Stimulated activated naive CD8-positive, alpha-beta T cell treated with anti-CD3 and anti-CD28 coated beads, Interleukin-15, amount 100 ng/mL, for 72 hours (primary cell): Measurements from ENCODE around the gene TRMT10B.

Experiments used
- ATAC-seq: fragments of 150-1000 bp; cut with Tn5 transposase; 2 replicates; pipeline ENCODE4 v1.10.0; 2021; ENCODE audit warnings: mild to moderate bottlenecking, moderate library complexity
- DNase-seq, 2 donors: peaks; one replicate each; pipeline ENCODE4 v3.0.0; 2021 to 2022
- H3K27ac Mint-ChIP-seq, 2 donors: one replicate each; pipeline ENCODE4 v1.8.0; 2022; ENCODE audit warnings: mild to moderate bottlenecking in 2 of 2, mixed read lengths in 2 of 2, moderate library complexity in 2 of 2
- H3K27me3 Mint-ChIP-seq: one replicate; pipeline ENCODE4 v1.8.0; 2022; ENCODE audit warnings: mixed read lengths
- H3K4me1 Mint-ChIP-seq: one replicate; pipeline ENCODE4 v1.8.0; 2022; ENCODE audit warnings: mild to moderate bottlenecking, mixed read lengths
- H3K4me3 Mint-ChIP-seq, 2 donors: one replicate each; pipeline ENCODE4 v1.8.0; 2022; ENCODE audit warnings: mild to moderate bottlenecking in 2 of 2, mixed read lengths in 2 of 2, moderate library complexity in 1 of 2
- H3K9me3 Mint-ChIP-seq, 2 donors: one replicate each; pipeline ENCODE4 v1.8.0; 2022; ENCODE audit warnings: mixed read lengths in 2 of 2

Gene TRMT10B

GRCh38 chr9:37753489-37754190 is at the start of gene TRMT10B:
TSS of gene TRMT10B (plus strand) at chr9:37753805. CDS start at chr9:37761932, 8,127 bp downstream.
- Mint-ChIP-seq H3K9me3 (peaks cover 0 to 3% of the 10 kb centered on the region in 2 donors), H3K27ac (peak within 1 kb of the TSS; percentile 96 to 97), H3K27me3 (no peaks in the 10 kb centered on the region), H3K4me3 (peak within 1 kb of the TSS; percentile 83 to 92), H3K4me1 (peaks cover 32% of the 10 kb centered on the region)
- ATAC-seq (peak; percentile 89), DNase-seq (peak; percentile 66 to 69)

- Mint-ChIP-seq H3K9me3 (no peaks in the 10 kb centered on the region), H3K27ac (no peak overlapping the region), H3K4me3 (no peak overlapping the region), H3K27me3 (peaks cover 15% of the 10 kb centered on the region), H3K4me1 (peaks cover 8% of the 10 kb centered on the region)
- no peak for DNase-seq
- ATAC-seq: no peak
Observed at GRCh38 chr9:37705787-37706186, 47.8 kb upstream of the TRMT10B start.

- H3K4me3 Mint-ChIP-seq: no peak overlapping the region
- H3K9me3 Mint-ChIP-seq: no peaks in the 10 kb centered on the region
- H3K4me1 Mint-ChIP-seq: peaks cover 8% of the 10 kb centered on the region
- no peak overlapping the region for H3K27ac Mint-ChIP-seq
- ATAC-seq (no peak), DNase-seq (no peak)
- peaks cover 15% of the 10 kb centered on the region for H3K27me3 Mint-ChIP-seq
Observed at GRCh38 chr9:37706290-37706689, 47.3 kb upstream of the TRMT10B start.

- H3K27ac Mint-ChIP-seq: no peak overlapping the region
- H3K4me1 Mint-ChIP-seq: peaks cover 8% of the 10 kb centered on the region
- peaks cover 8% of the 10 kb centered on the region for H3K27me3 Mint-ChIP-seq
- no peak for ATAC-seq
- no peaks in the 10 kb centered on the region for H3K9me3 Mint-ChIP-seq
- H3K4me3 Mint-ChIP-seq: no peak overlapping the region
- no peak for DNase-seq
Observed at GRCh38 chr9:37707748-37708147, 45.9 kb upstream of the TRMT10B start.

- DNase-seq: no peak
- H3K4me3 Mint-ChIP-seq: no peak overlapping the region
- ATAC-seq: no peak
- H3K9me3 Mint-ChIP-seq: no peaks in the 10 kb centered on the region
- H3K27ac Mint-ChIP-seq: no peak overlapping the region
- H3K4me1 Mint-ChIP-seq: peaks cover 8% of the 10 kb centered on the region
- H3K27me3 Mint-ChIP-seq: peaks cover 8% of the 10 kb centered on the region
Observed at GRCh38 chr9:37710046-37710445, 43.6 kb upstream of the TRMT10B start.

- ATAC-seq: no peak
- no peaks in the 10 kb centered on the region for H3K9me3 Mint-ChIP-seq
- no peak overlapping the region for H3K27ac Mint-ChIP-seq
- DNase-seq: no peak
- H3K27me3 Mint-ChIP-seq: peaks cover 6% of the 10 kb centered on the region
- H3K4me3 Mint-ChIP-seq: no peak overlapping the region
- no peaks in the 10 kb centered on the region for H3K4me1 Mint-ChIP-seq
Observed at GRCh38 chr9:37715260-37715659, 38.3 kb upstream of the TRMT10B start.

GRCh38 chr9:37715991-37716505 is 37.6 kb upstream of the TRMT10B start:
- H3K4me3 Mint-ChIP-seq: no peak overlapping the region
- H3K4me1 Mint-ChIP-seq: no peaks in the 10 kb centered on the region
- H3K27me3 Mint-ChIP-seq: peaks cover 6% of the 10 kb centered on the region

GRCh38 chr9:37719526-37719925 is 34.1 kb upstream of the TRMT10B start:
- H3K4me3 Mint-ChIP-seq: no peak overlapping the region
- H3K9me3 Mint-ChIP-seq: no peaks in the 10 kb centered on the region
- DNase-seq: no peak
- H3K27ac Mint-ChIP-seq: no peak overlapping the region
- H3K27me3 Mint-ChIP-seq: peaks cover 6% of the 10 kb centered on the region
- ATAC-seq: no peak
- no peaks in the 10 kb centered on the region for H3K4me1 Mint-ChIP-seq

More at GRCh38 chr9:37715991-37716505, 37.6 kb upstream of the TRMT10B start:
- DNase-seq: no peak
- Mint-ChIP-seq H3K27ac (no peak overlapping the region), H3K9me3 (no peaks in the 10 kb centered on the region)
- no peak for ATAC-seq

GRCh38 chr9:37727013-37727412 is 26.6 kb upstream of the TRMT10B start:
- Mint-ChIP-seq H3K27me3 (peaks cover 23% of the 10 kb centered on the region), H3K27ac (no peak overlapping the region), H3K4me1 (no peaks in the 10 kb centered on the region), H3K4me3 (no peak overlapping the region), H3K9me3 (no peaks in the 10 kb centered on the region)
- no peak for ATAC-seq
- no peak for DNase-seq

GRCh38 chr9:37729499-37729898 is 24.1 kb upstream of the TRMT10B start:
- H3K27me3 Mint-ChIP-seq: peaks cover 30% of the 10 kb centered on the region
- no peaks in the 10 kb centered on the region for H3K9me3 Mint-ChIP-seq
- no peak overlapping the region for H3K4me3 Mint-ChIP-seq

GRCh38 chr9:37730256-37730655 is 23.3 kb upstream of the TRMT10B start:
- Mint-ChIP-seq H3K27ac (no peak overlapping the region), H3K4me3 (no peak overlapping the region), H3K9me3 (no peaks in the 10 kb centered on the region), H3K27me3 (peaks cover 30% of the 10 kb centered on the region), H3K4me1 (no peaks in the 10 kb centered on the region)
- no peak for ATAC-seq
- no peak for DNase-seq

More at GRCh38 chr9:37729499-37729898, 24.1 kb upstream of the TRMT10B start:
- Mint-ChIP-seq H3K27ac (no peak overlapping the region), H3K4me1 (no peaks in the 10 kb centered on the region)
- no peak for ATAC-seq
- DNase-seq: no peak

GRCh38 chr9:37730839-37731238 is 22.8 kb upstream of the TRMT10B start:
- Mint-ChIP-seq H3K4me1 (no peaks in the 10 kb centered on the region), H3K27ac (no peak overlapping the region), H3K4me3 (no peak overlapping the region), H3K9me3 (no peaks in the 10 kb centered on the region), H3K27me3 (peaks cover 30% of the 10 kb centered on the region)
- ATAC-seq (no peak), DNase-seq (no peak)

GRCh38 chr9:37732086-37732741 is 21.4 kb upstream of the TRMT10B start:
- H3K27ac Mint-ChIP-seq: no peak overlapping the region
- H3K4me3 Mint-ChIP-seq: no peak overlapping the region
- H3K27me3 Mint-ChIP-seq: peaks cover 22% of the 10 kb centered on the region
- DNase-seq (no peak), ATAC-seq (no peak)
- H3K4me1 Mint-ChIP-seq: no peaks in the 10 kb centered on the region
- H3K9me3 Mint-ChIP-seq: no peaks in the 10 kb centered on the region

GRCh38 chr9:37732952-37733351 is 20.7 kb upstream of the TRMT10B start:
- Mint-ChIP-seq H3K9me3 (no peaks in the 10 kb centered on the region), H3K4me1 (no peaks in the 10 kb centered on the region), H3K4me3 (no peak overlapping the region), H3K27me3 (peaks cover 15% of the 10 kb centered on the region), H3K27ac (no peak overlapping the region)
- DNase-seq: no peak
- ATAC-seq: no peak

- DNase-seq (no peak), ATAC-seq (no peak)
- H3K27ac Mint-ChIP-seq: no peak overlapping the region
- H3K4me1 Mint-ChIP-seq: no peaks in the 10 kb centered on the region
- H3K9me3 Mint-ChIP-seq: no peaks in the 10 kb centered on the region
- no peak overlapping the region for H3K4me3 Mint-ChIP-seq
- H3K27me3 Mint-ChIP-seq: no peaks in the 10 kb centered on the region
Observed at GRCh38 chr9:37739222-37739621, 14.4 kb upstream of the TRMT10B start.

GRCh38 chr9:37740128-37740527 is 13.5 kb upstream of the TRMT10B start:
- no peaks in the 10 kb centered on the region for H3K4me1 Mint-ChIP-seq
- no peak for ATAC-seq
- H3K4me3 Mint-ChIP-seq: no peak overlapping the region
- no peaks in the 10 kb centered on the region for H3K27me3 Mint-ChIP-seq
- no peaks in the 10 kb centered on the region for H3K9me3 Mint-ChIP-seq
- DNase-seq: no peak
- H3K27ac Mint-ChIP-seq: no peak overlapping the region
